CD4-positive, alpha-beta T cell treated with Interleukin-10 for 1 hour (primary cell): Measurements from ENCODE around the gene FGD3.
"Not testable (repeated sequence)": the region's sequence is repeated elsewhere in the genome, so short reads cannot be mapped to it uniquely, and the experiment has no call there.

Experiments used
- DNase-seq: peaks from one replicate; pipeline ENCODE4 v3.0.0-alpha.2; 2020

Gene FGD3

GRCh38 chr9:92978345-92978875 is 31.1 kb downstream of the FGD3 start:
- DNase-seq, result no peak

- DNase-seq, result no peak
Measured at GRCh38 chr9:92979283-92980056, 32.1 kb downstream of the FGD3 start.

- no peak for DNase-seq
Measured at GRCh38 chr9:92980085-92980745, 32.9 kb downstream of the FGD3 start.

- DNase-seq, result no peak
Measured at GRCh38 chr9:92982130-92982529, 34.8 kb downstream of the FGD3 start.

- DNase-seq, result no peak
Measured at GRCh38 chr9:92983984-92984589, 36.8 kb downstream of the FGD3 start.

DNA sequence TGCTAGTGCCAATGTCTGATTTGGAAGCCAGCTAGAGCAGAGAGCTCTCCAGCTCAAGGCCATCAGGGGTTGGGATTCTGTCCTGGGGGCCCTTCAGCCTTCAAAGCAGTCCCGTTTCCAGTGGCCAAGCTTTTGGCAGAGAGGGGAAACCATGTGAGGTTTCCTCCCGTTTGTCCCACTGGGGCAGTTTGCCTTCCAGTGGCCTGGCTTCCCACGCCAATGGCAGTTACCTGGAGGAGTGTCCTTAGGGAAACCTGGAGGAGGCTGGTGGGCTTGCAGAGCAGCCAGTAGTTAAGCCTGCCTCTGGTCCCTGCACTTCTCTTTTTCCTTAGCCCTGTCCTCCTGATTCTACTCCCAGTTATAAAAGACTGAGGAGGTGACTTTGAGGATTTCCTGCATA is 37.7 kb downstream of the FGD3 start:
- DNase-seq, result no peak

DNA sequence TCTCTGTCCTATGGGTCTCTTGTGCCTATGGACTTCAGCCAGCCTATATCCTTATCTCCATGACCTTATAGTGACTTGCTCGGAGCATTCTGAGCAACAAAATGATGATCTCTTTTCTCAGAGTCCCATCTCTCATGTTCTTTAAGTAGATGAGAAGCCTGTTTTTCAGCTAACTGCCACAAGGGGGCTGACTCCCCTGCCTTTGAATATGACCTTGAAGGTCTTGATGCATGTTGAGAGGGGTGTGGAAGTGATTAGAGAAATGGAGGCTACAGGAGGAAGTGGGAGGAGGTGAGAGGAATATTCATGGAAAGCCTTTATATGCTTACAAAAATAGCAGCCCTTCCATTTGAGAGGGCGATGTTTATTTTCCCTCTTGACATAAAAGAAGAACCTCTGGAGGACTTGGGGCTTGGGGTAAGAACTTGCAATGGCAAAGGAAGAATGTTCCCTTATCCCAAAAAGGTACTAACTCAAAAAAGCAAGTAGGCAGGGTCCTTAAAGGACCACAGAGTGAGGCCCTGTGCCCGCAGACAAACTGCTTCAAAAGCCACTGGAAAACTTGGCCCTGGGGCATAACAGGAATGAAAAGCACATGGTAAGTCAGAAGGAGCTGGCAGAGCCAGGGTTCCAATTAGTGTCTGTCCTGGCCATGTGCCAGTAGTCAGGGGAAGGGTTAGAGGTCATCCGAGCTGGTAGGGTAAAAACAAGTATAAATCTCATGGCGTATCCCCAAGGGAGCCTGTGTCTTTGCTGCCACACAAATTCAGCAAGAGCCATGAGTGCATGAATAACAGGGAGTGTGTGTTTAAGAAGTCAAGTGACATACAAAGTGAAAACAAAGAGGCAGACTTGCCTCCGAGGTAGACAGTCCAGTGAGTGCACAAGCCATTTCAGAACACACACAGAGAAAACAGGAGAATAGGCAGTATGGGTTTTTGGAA is 39.1 kb downstream of the FGD3 start:
- DNase-seq, result peak; percentile 74

DNA sequence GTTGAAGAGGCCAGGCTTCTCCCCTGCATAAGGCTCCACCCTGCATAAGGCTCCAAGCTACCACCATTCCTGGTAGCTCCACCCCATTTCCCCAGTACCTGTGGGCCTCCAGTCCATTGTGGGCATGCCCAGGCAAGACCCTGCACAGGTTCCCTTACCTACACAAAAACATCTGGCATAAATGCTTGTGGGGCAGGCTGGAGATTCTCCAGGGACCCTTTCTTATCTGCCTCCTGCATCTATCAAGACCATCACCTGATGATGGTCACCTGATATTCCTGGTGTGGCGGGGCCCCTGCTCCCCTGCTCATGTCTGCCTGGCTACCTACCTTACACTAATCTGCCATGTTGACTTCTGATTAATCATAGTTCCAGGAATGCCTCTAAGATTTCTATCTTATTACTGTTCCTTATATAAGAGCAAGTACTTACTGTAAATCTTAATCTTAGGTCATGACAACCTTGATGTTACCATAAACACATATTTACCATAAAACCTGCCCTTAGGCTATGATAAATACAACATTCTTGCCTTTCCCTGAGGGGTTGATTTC is 41.0 kb downstream of the FGD3 start:
- DNase-seq, result no peak

- peak; percentile 25 for DNase-seq
Measured at GRCh38 chr9:92989561-92989960, 42.2 kb downstream of the FGD3 start.

DNA sequence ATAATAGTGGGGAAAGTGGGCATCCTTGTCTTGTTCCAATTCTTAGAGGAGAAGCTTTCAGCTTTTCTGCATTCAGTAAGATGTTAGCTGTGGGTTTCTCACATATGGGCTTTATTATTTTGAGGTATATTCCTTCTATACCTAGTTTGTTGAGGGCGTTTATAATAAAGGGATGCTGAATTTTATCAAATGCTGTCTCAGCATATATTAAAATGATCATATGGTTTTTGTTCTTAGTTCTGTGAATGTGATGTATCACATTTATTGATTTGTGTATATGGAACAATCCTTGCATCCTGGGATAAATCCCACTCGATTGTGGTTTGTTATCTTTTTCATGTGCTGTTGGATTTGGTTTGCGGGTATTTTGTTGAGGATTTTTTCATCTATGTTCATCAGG is 43.1 kb downstream of the FGD3 start:
- DNase-seq, result no peak

DNA sequence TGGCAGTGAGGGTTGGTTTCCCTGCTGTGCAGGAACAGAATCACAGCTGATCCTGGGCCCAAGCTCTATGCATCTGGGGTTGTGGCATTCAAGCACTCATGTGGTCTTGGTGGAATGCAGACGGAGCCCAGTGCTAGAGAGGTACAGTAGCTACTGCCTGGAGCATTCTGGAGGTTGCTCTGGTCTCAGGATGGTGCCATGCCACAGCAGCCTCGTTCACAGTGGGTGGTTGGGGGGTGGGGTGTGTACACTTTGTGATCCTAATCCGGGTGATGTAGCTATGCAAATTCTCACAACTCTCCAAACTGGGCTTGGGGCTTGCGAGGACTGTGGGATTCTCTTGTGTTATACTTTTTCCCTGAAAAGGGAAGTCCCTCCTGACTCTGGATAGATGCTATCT is 45.2 kb downstream of the FGD3 start:
- no peak for DNase-seq

GRCh38 chr9:92998871-92999270 is 51.5 kb downstream of the FGD3 start:
- DNase-seq, result not testable (repeated sequence)

GRCh38 chr9:93001031-93001430 is 53.7 kb downstream of the FGD3 start:
- DNase-seq, result peak; percentile 23

- no peak for DNase-seq
Measured at GRCh38 chr9:93002700-93003099, 55.4 kb downstream of the FGD3 start.

- peak; percentile 76 for DNase-seq
Measured at GRCh38 chr9:93003552-93004407, 56.5 kb downstream of the FGD3 start.

- DNase-seq, result no peak
Measured at GRCh38 chr9:93004561-93004960, 57.2 kb downstream of the FGD3 start.

DNA sequence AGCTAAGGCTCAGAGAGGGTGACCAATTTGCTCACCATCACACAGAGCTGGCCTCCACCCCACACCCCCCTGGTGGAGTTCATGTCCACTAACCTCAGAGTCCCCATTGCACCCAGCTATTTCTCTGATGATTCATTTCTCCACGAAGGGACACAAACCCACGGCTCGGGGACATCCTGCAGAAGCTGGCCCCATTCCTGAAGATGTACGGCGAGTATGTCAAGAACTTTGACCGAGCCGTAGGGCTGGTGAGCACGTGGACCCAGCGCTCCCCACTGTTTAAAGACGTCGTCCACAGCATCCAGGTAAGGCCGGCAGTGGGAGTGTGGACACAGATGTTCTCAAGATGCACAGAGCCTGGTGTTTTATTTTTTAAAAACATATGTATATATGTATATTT is 58.6 kb downstream of the FGD3 start:
- DNase-seq, result no peak

DNA sequence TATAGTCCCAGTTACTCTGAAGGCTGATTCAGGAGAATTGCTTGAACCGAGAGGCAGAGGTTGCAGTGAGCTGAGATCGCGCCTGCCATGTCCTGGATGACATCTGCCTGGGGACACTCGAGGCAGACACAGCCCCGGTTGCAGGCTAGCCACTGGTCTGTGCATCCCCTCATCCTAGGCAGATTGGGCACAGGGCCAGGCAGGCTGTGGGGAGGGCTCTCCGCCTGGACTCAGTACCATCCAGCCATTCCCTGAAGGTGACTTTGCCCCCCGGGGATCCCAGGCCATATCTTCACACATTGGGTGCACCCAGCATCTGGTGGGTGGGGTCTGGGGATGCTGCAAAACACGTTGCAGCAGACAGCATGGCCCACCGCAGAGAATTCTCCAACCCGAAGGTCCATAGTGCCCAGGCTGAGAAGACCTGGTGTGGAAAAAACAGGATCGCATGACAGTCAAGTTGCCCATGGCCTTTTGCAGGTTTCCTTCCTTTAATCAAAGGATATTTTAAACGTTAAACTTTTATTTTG is 60.3 kb downstream of the FGD3 start:
- no peak for DNase-seq

- DNase-seq, result no peak
Measured at GRCh38 chr9:93008457-93008856, 61.1 kb downstream of the FGD3 start.

DNA sequence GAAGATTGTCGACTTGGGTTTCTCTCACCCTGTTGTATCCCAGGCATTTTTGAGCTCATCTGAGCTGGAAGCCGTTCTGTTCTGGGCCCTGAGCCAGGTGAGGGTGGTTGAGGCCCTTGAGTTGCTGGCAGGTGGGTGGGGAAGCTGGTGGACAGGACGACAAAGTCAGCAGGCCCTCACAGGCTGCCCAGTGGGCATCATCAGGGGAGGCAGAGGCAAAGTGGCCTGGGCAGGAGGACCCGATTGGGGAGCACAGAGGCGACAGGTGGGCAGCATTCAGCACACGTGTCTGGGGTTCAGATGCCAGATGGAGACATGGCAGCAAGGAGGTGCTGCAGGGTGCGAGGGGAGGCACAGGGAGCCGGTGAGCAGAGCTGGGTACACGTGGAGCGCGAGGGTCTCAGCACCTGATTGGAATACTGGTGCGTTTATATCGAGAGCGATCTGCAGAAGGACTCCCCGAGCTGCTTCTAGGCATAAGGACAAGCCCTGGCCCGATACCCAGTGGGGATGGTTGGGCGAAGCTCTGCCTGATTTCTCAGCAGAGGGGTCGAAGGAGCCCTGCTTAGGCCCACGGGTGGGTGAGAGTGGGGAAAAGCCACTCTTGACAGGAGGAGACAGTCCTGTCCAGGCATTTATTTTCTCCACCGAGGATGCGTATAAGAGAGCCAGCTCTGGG is 62.2 kb downstream of the FGD3 start:
- no peak for DNase-seq

DNA sequence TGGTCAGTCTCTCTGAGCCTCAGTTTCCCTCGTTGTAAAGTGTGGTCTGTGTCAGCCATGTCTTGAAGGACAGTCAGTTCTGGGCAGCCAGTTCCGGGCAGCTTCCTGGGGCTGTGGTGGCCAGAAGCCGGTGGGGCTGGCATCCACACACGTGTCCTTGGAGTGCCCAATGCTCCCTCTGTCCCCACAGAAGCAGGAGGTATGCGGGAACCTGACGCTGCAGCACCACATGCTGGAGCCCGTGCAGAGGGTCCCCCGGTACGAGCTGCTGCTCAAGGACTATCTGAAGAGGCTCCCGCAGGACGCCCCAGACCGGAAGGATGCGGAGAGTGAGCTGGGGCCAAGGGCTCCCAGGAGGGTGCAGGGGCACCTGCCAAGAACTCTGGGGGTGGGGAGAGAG is 62.7 kb downstream of the FGD3 start:
- no peak for DNase-seq
